COLO829 (cell line): Measurements from ENCODE around the gene GRSF1.
"Not testable (repeated sequence)": the region's sequence is repeated elsewhere in the genome, so short reads cannot be mapped to it uniquely, and the experiment has no call there.

Experiments
- DNase-seq: peaks from one replicate; pipeline ENCODE4 v3.0.0; 2012; ENCODE audit warnings: low spot score

The GRSF1 gene

GRCh38 chr4:70833675-70834074 is 6.0 kb downstream of the GRSF1 start:
- DNase-seq, result no peak

DNA sequence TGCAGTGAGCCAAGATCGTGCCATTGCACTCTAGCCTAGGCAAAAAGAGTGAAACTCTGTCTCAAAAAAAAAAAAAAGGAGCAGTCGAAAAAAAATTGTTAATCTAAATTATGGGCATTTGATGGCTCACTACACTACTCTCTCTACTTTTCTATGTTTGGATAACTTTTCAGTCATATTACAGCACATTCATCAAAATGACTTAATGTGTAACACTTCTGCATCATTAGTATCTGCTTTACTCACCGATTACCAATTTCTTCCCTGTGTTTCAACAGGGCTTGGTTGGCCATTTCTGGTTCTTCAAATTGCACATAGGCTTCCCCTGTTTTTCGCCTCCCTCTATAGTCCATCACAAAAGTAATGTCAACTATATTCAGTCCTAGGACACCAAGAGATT is 8.4 kb downstream of the GRSF1 start:
- DNase-seq, result no peak

DNA sequence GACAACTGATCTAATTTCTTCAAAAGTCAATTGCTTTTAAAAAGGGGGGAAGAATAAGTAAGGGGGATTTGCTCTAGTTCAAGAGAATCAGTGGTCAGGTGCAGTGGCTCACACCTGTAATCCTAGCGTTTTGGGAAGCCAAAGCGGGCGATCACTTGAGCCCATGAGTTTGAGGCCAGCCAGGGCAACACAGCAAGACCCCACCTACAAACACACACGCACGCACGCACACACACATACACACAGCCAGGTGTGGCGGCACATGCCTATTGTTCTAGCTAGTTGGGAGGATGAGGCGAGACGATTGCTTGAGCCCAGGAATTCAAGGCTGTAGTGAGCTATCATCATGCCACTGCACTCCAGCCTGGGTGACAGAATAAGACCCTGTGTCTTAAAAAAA is 9.6 kb downstream of the GRSF1 start:
- no peak for DNase-seq

GRCh38 chr4:70829492-70829891 is 10.2 kb downstream of the GRSF1 start:
- DNase-seq, result no peak

DNA sequence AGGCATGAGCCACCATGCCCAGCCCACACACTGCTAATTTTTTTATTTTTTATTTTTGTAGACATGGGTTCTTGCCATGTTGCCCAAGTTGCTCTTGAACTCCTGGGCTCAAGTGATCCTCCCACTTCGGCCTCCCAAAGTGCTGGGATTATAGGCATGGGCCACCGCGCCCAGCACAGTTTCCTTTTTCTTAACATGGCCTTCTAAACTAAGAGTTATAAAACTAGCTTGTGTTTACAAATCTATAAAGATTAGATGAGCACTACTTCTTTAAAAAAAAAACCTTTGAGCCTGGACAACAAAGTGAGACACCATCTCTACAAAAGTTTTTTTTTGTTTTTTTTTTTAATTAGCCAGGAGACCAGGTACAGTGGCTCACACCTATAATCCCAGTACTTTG is 10.7 kb downstream of the GRSF1 start:
- DNase-seq, result no peak

GRCh38 chr4:70818921-70819320 is 20.8 kb downstream of the GRSF1 start:
- no peak for DNase-seq

- DNase-seq, result no peak
Observed at GRCh38 chr4:70818173-70818855, 21.4 kb downstream of the GRSF1 start.

DNA sequence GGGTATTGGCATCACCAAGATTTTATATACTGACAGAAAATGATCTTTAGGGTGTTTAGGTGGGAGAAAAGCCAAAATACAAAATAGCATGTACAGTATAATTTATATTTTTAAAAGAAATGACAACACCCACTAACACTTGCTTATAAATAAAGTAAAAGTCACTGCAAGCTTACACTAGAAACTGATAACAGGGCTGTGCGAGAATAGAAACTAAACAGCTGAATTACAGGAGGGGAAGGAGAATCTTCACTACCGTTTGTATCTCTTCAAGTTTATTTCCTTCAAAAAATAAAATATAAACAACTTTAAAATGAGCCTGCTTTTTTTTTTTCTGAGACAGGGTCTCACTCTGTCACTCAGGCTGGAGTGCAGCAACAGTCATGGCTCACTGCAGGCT is 22.8 kb downstream of the GRSF1 start:
- no peak for DNase-seq

DNA sequence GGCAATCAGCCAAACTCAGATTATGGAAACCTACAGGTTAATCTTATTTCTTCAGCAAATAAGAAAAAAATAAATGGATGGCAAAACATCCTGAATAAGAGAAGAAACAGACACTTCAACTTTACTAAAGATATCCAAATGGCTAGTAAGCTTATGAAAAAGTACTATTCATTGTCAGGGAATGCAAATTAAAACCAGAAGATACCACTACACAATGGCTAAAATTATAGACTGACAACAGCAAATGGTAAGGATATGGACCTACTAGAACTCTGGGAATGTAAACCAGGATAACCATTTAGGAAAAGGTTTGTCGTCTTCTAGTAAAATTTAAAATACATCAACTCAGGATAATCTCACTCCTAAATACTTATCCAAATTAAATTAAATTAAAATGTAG is 24.3 kb downstream of the GRSF1 start:
- DNase-seq, result no peak

GRCh38 chr4:70808151-70808550 is 31.5 kb downstream of the GRSF1 start:
- DNase-seq, result no peak

GRCh38 chr4:70802928-70803580 is 36.6 kb downstream of the GRSF1 start:
- DNase-seq, result no peak

DNA sequence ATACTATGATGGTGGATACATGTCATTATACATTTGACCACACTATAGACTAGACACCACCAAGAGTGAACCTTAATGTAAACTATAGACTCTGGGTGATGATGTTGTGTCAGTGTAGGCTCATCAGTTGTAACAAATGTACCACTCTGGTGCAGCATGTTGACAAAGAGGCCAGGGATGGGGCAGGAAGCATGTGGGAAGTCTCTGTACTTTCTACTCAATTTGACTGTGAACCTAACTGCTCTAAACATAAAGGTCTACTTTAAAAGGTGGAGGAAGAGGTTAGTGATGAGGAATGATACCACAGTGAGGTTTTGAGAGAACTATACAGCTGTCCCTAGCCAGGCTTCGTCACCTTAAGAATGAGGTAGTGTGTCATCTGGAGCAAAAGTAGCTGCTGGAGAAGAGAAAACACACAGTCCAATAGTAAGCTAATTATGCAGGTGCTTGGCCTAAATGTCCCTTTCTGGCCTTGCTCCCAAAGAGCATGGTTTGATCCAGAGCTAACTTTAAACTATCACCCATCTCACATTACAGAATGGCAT is 38.4 kb downstream of the GRSF1 start:
- no peak for DNase-seq

DNA sequence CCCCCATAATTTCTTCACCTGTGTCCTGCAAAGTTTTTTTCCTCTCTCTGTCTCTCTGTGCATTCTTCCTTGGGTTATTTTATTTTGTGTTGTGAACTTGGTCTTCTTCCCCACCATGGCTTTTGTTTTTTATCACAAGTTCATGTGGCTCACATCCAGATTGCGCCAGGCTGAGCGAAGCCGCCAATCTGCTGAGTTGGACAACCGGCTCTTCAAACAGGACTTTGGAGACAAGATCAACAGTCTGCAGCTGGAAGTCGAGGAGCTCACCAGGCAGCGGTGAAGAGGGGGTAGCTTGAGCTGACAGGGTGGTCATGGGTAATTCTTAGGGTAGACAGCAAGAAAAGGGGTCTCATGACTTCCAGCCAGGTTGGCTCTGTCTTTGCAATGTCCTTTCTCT is 46.1 kb downstream of the GRSF1 start:
- DNase-seq, result no peak

- DNase-seq, result no peak
Observed at GRCh38 chr4:70788733-70789132, 51.0 kb downstream of the GRSF1 start.

- DNase-seq, result no peak
Observed at GRCh38 chr4:70787496-70787895, 52.2 kb downstream of the GRSF1 start.

DNA sequence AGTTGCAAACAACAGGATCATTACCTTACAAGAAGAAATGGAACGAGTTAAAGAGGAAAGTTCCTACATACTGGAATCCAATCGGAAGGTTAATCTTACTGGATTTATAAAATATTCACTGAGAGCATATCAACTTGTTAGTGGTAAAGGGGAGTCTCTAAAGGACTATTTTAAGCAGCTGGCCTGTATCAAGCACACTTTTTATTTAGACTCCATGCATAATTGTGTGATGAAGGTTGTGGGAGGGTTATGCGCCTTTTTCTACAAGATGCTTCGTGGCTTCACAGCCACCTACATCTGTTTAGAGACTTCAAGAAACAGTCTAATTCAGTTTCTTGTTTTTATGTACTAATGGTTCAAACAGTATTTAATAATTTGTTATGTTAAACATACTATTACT is 56.6 kb downstream of the GRSF1 start:
- DNase-seq, result no peak

- peak; percentile 86 for DNase-seq
Observed at GRCh38 chr4:70778888-70779422, 60.7 kb downstream of the GRSF1 start.

DNA sequence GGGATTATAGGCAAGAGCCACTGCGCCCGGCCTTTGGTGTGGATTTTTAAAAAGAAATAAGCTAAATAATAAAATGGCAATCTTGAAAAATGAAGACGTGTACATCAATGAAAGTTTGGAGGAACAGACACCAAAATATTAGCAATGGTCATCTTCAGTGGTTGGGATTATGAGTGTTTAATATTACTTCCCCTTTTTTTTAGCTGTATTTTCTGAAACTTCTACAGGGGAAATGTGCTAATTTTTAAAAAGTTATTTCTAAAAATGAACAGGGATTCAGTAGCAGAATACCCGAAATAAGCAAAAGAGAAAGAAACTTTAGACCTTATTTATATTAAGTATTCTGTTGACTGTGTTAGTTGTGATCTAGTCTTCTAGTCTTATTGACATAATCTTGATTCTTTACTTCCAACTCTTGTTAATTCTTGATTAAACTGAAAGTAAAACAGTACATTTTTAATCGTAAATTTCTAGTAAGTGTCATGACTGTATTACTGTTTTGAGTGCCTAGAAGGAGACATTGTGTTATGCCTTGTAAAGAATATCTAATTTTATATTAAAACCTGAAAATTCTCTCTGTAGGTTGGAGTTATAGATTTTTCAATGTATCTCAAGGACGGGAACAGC is 66.6 kb downstream of the GRSF1 start:
- DNase-seq, result no peak

- DNase-seq, result not testable (repeated sequence)
Observed at GRCh38 chr4:70769396-70769795, 70.3 kb downstream of the GRSF1 start.

- DNase-seq, result no peak
Observed at GRCh38 chr4:70768301-70768948, 71.3 kb downstream of the GRSF1 start.
